HepG2 (cell line): ENCODE data around the gene GTF3A. TPM values are rescaled to one million over a fixed set of nuclear protein-coding genes. Genes with fewer than 3 reads are reported as not detected.

ENCODE experiments used
- BRCA1 ChIP-seq: sonication (generic); formaldehyde crosslinking; IDR thresholded peaks from 2 replicates; pipeline ENCODE4 v1.4.0; 2020; ENCODE audit warnings: missing genetic modification reagents
- BRF2 ChIP-seq: sonication (generic); formaldehyde crosslinking; IDR thresholded peaks from 2 replicates; pipeline ENCODE4 v1.8.1; 2022; ENCODE audit warnings: mild to moderate bottlenecking, missing genetic modification reagents
- CREM ChIP-seq, 2 experiments: sonication (generic) in 1 of 2; formaldehyde crosslinking in 1 of 2; IDR thresholded peaks; 2 replicates each; pipeline versions ENCODE4 v1.4.0 to v1.6.1; 2016 to 2020; ENCODE audit warnings: antibody characterized with exemption in 1 of 2, mild to moderate bottlenecking in 1 of 2, missing genetic modification reagents in 1 of 2
- KDM4B ChIP-seq: sonication (generic); formaldehyde crosslinking; IDR thresholded peaks from 2 replicates; pipeline ENCODE4 v1.4.0; 2020; ENCODE audit warnings: missing genetic modification reagents
- KLF15 ChIP-seq: sonication (generic); formaldehyde crosslinking; IDR thresholded peaks from 2 replicates; pipeline ENCODE4 v1.8.1; 2023; ENCODE audit warnings: borderline replicate concordance, mild to moderate bottlenecking, inconsistent platforms, missing genetic modification reagents, mixed read lengths
- MAZ ChIP-seq, 2 experiments: sonication (generic) in 1 of 2; formaldehyde crosslinking in 1 of 2; IDR thresholded peaks; 2 replicates each; pipeline versions ENCODE4 v1.5.0 to v1.6.1; 2012 to 2020; ENCODE audit warnings: low read depth in 2 of 2, mild to moderate bottlenecking in 2 of 2, borderline replicate concordance in 1 of 2, improper control_type of control experiment in 1 of 2, low read length in 1 of 2, missing genetic modification reagents in 1 of 2, moderate library complexity in 1 of 2
- MIXL1 ChIP-seq: IDR thresholded peaks from 2 replicates; pipeline ENCODE4 v1.6.1; 2016
- PRPF4 ChIP-seq: fragments of 200-400 bp; formaldehyde crosslinking; IDR thresholded peaks from 2 replicates; pipeline ENCODE4 v1.6.1; 2016; ENCODE audit warnings: low read length, low read depth; ENCODE audit not compliant: poor library complexity, severe bottlenecking
- RNF219 ChIP-seq: sonication (generic); formaldehyde crosslinking; IDR thresholded peaks from 2 replicates; pipeline ENCODE4 v1.5.0; 2020; ENCODE audit warnings: mild to moderate bottlenecking, missing genetic modification reagents
- TIGD3 ChIP-seq: sonication (generic); formaldehyde crosslinking; IDR thresholded peaks from 2 replicates; pipeline ENCODE4 v1.5.1; 2020; ENCODE audit warnings: mild to moderate bottlenecking, missing genetic modification reagents, borderline replicate concordance
- ZBTB21 ChIP-seq: sonication (generic); formaldehyde crosslinking; IDR thresholded peaks from 2 replicates; pipeline ENCODE4 v1.4.0; 2020; ENCODE audit warnings: missing genetic modification reagents
- ZFP1 ChIP-seq: IDR thresholded peaks from 2 replicates; pipeline ENCODE4 v1.6.1; 2016
- ZNF17 ChIP-seq: sonication (generic); formaldehyde crosslinking; IDR thresholded peaks from 2 replicates; pipeline ENCODE4 v1.5.0; 2020; ENCODE audit warnings: mild to moderate bottlenecking, missing genetic modification reagents
- ZNF354B ChIP-seq: sonication (generic); formaldehyde crosslinking; IDR thresholded peaks from 2 replicates; pipeline ENCODE4 v1.8.0; 2022; ENCODE audit warnings: mild to moderate bottlenecking, missing genetic modification reagents
- ZNF644 ChIP-seq: IDR thresholded peaks from 2 replicates; pipeline ENCODE4 v1.6.1; 2016; ENCODE audit warnings: low read depth
- ZSCAN21 ChIP-seq: sonication (generic); formaldehyde crosslinking; IDR thresholded peaks from 2 replicates; pipeline ENCODE4 v1.8.0; 2022; ENCODE audit warnings: mild to moderate bottlenecking, missing genetic modification reagents, moderate library complexity, borderline replicate concordance
- polyA plus RNA-seq, 8 experiments: library from polyadenylated mRNA; depleted of rRNA in 3 of 8; stranded (reverse) in 7 of 8; unstranded in 1 of 8; fragments of >200 nt; fragmentation: Illumina TruSeq in 4 of 8; extraction: Trizol in 4 of 8; gene quantifications; 2 replicates each; pipeline versions ENCODE4 v1.2.1 to v1.2.3, GENCODE V29; 2011 to 2016; ENCODE audit warnings: low read depth in 4 of 8, missing spikeins in 1 of 8, mixed read lengths in 1 of 8; ENCODE audit not compliant: insufficient read depth in 1 of 8
- total RNA-seq, 5 experiments: library from RNA; depleted of rRNA; stranded (reverse); fragments of >200 nt; fragmentation: Illumina TruSeq; extraction: Trizol; gene quantifications; 2 replicates each; pipeline ENCODE4 v1.2.3, GENCODE V29; 2016; ENCODE audit warnings: low read depth in 1 of 5
- TF ChIP-seq, protein P1 (sequence below): sonication (generic); formaldehyde crosslinking; IDR thresholded peaks from 2 replicates; pipeline ENCODE4 v1.4.0; 2020; ENCODE audit warnings: missing genetic modification reagents
- TF ChIP-seq, protein P2 (sequence below): IDR thresholded peaks from 2 replicates; pipeline ENCODE4 v1.6.1; 2016; ENCODE audit warnings: mild to moderate bottlenecking

The GTF3A gene
- total and polyA plus RNA-seq, 2 of the 13 experiments (the other 11 are each of a cell fraction or from before 2014, with no cell fraction given) = 42.1 to 176 TPM

- TF ChIP-seq BRF2 = no peak
- TF ChIP-seq, protein P1, sequence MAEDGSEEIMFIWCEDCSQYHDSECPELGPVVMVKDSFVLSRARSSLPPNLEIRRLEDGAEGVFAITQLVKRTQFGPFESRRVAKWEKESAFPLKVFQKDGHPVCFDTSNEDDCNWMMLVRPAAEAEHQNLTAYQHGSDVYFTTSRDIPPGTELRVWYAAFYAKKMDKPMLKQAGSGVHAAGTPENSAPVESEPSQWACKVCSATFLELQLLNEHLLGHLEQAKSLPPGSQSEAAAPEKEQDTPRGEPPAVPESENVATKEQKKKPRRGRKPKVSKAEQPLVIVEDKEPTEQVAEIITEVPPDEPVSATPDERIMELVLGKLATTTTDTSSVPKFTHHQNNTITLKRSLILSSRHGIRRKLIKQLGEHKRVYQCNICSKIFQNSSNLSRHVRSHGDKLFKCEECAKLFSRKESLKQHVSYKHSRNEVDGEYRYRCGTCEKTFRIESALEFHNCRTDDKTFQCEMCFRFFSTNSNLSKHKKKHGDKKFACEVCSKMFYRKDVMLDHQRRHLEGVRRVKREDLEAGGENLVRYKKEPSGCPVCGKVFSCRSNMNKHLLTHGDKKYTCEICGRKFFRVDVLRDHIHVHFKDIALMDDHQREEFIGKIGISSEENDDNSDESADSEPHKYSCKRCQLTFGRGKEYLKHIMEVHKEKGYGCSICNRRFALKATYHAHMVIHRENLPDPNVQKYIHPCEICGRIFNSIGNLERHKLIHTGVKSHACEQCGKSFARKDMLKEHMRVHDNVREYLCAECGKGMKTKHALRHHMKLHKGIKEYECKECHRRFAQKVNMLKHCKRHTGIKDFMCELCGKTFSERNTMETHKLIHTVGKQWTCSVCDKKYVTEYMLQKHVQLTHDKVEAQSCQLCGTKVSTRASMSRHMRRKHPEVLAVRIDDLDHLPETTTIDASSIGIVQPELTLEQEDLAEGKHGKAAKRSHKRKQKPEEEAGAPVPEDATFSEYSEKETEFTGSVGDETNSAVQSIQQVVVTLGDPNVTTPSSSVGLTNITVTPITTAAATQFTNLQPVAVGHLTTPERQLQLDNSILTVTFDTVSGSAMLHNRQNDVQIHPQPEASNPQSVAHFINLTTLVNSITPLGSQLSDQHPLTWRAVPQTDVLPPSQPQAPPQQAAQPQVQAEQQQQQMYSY = peak; percentile 91
- TF ChIP-seq, protein P2, sequence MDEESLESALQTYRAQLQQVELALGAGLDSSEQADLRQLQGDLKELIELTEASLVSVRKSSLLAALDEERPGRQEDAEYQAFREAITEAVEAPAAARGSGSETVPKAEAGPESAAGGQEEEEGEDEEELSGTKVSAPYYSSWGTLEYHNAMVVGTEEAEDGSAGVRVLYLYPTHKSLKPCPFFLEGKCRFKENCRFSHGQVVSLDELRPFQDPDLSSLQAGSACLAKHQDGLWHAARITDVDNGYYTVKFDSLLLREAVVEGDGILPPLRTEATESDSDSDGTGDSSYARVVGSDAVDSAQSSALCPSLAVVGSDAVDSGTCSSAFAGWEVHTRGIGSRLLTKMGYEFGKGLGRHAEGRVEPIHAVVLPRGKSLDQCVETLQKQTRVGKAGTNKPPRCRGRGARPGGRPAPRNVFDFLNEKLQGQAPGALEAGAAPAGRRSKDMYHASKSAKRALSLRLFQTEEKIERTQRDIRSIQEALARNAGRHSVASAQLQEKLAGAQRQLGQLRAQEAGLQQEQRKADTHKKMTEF = peak; percentile 93
- TF ChIP-seq MAZ (IDR thresholded peaks at IDR 0.05; ENCODE audit: borderline replicate concordance, low read depth, low read length) = peak; percentile 86
- peak; percentile 20; the same call in 1 of the 2 replicates for TF ChIP-seq MAZ (CRISPR knock-in tag; IDR thresholded peaks at IDR 0.05; ENCODE audit: low read depth)
- no peak for TF ChIP-seq BRCA1
- peak; percentile 85; the same call in 1 of the 2 replicates for TF ChIP-seq ZSCAN21 (CRISPR knock-in tag)
- TF ChIP-seq PRPF4 = no peak
- TF ChIP-seq ZNF17 (CRISPR knock-in tag) = no peak
- no peak for TF ChIP-seq KDM4B (CRISPR knock-in tag)
- no peak; the same call in 1 of the 2 replicates for TF ChIP-seq ZNF354B (CRISPR knock-in tag)
- no peak for TF ChIP-seq ZFP1
- no peak for TF ChIP-seq ZNF644 (CRISPR knock-in tag)
- TF ChIP-seq RNF219 (CRISPR knock-in tag) = peak; percentile 82; the same call in 1 of the 2 replicates
- TF ChIP-seq KLF15 (CRISPR knock-in tag) = 0 out of 2 replicates have a peak, but pooled peaks have one; percentile 25
- no peak; the same call in 1 of the 2 replicates for TF ChIP-seq MIXL1 (CRISPR knock-in tag)
- peak; percentile 72; the same call in 1 of the 2 replicates for TF ChIP-seq TIGD3 (CRISPR knock-in tag)
- peak; percentile 41 for TF ChIP-seq CREM (IDR thresholded peaks at IDR 0.05)
- 0 out of 2 replicates have a peak, but pooled peaks have one; percentile 6 for TF ChIP-seq CREM (CRISPR knock-in tag; IDR thresholded peaks at IDR 0.05)
- TF ChIP-seq ZBTB21 (CRISPR knock-in tag) = no peak
Observed at GRCh38 chr13:27449936-27450828, 25.8 kb downstream of the GTF3A start, which contains the start of gene MTIF3 (continued).
